ENCODE data around the gene EPHA3.

The EPHA3 gene

GRCh38 chr3:89184151-89184995 is 77.0 kb downstream of the EPHA3 start:
- Histone ChIP-seq H3K9ac (ENCODE audit: low read depth, low read length) (no peak overlapping the region), H3K36me3 (ENCODE audit: insufficient read depth, low read length) (no peaks in the 10 kb centered on the region), H3K4me1 (ENCODE audit: control insufficient read depth, insufficient read depth, low read length) (no peaks in the 10 kb centered on the region), H3K27me3 (ENCODE audit: control insufficient read depth, insufficient read depth, low read length) (no peaks in the 10 kb centered on the region), H3K9me3 (replicated peaks; ENCODE audit: low read length) (no peaks in the 10 kb centered on the region), H3K4me2 (ENCODE audit: low read length) (no peak overlapping the region), H3K4me3 (ENCODE audit: low read length) (no peak overlapping the region)

- H3K4me3 ChIP-seq (ENCODE audit: low read length) = no peak overlapping the region
- no peaks in the 10 kb centered on the region for H3K4me1 ChIP-seq (ENCODE audit: control insufficient read depth, insufficient read depth, low read length)
- no peaks in the 10 kb centered on the region for H3K9me3 ChIP-seq (replicated peaks; ENCODE audit: low read length)
- H3K27me3 ChIP-seq (ENCODE audit: control insufficient read depth, insufficient read depth, low read length) = no peaks in the 10 kb centered on the region
- no peaks in the 10 kb centered on the region for H3K36me3 ChIP-seq (ENCODE audit: insufficient read depth, low read length)
- H3K9ac ChIP-seq (ENCODE audit: low read depth, low read length) = no peak overlapping the region
- no peak overlapping the region for H3K4me2 ChIP-seq (ENCODE audit: low read length)
Observed at GRCh38 chr3:89186456-89186855, 79.0 kb downstream of the EPHA3 start.

- H3K36me3 ChIP-seq (ENCODE audit: insufficient read depth, low read length) = no peaks in the 10 kb centered on the region
- no peaks in the 10 kb centered on the region for H3K9me3 ChIP-seq (replicated peaks; ENCODE audit: low read length)
- no peaks in the 10 kb centered on the region for H3K27me3 ChIP-seq (ENCODE audit: control insufficient read depth, insufficient read depth, low read length)
- no peak overlapping the region for H3K4me2 ChIP-seq (ENCODE audit: low read length)
- no peaks in the 10 kb centered on the region for H3K4me1 ChIP-seq (ENCODE audit: control insufficient read depth, insufficient read depth, low read length)
- H3K9ac ChIP-seq (ENCODE audit: low read depth, low read length) = no peak overlapping the region
- H3K4me3 ChIP-seq (ENCODE audit: low read length) = no peak overlapping the region
Observed at GRCh38 chr3:89198591-89198990, 91.2 kb downstream of the EPHA3 start.

GRCh38 chr3:89212619-89213018 is 105.2 kb downstream of the EPHA3 start:
- H3K4me2 ChIP-seq (ENCODE audit: low read length) = no peak overlapping the region
- H3K4me3 ChIP-seq (ENCODE audit: low read length) = no peak overlapping the region
- H3K27me3 ChIP-seq (ENCODE audit: control insufficient read depth, insufficient read depth, low read length) = no peaks in the 10 kb centered on the region
- H3K9me3 ChIP-seq (replicated peaks; ENCODE audit: low read length) = no peaks in the 10 kb centered on the region
- no peaks in the 10 kb centered on the region for H3K4me1 ChIP-seq (ENCODE audit: control insufficient read depth, insufficient read depth, low read length)
- H3K36me3 ChIP-seq (ENCODE audit: insufficient read depth, low read length) = no peaks in the 10 kb centered on the region
- H3K9ac ChIP-seq (ENCODE audit: low read depth, low read length) = no peak overlapping the region

- Histone ChIP-seq H3K4me3 (ENCODE audit: low read length) (no peak overlapping the region), H3K36me3 (ENCODE audit: insufficient read depth, low read length) (no peaks in the 10 kb centered on the region), H3K4me2 (ENCODE audit: low read length) (no peak overlapping the region), H3K27me3 (ENCODE audit: control insufficient read depth, insufficient read depth, low read length) (no peaks in the 10 kb centered on the region), H3K4me1 (ENCODE audit: control insufficient read depth, insufficient read depth, low read length) (no peaks in the 10 kb centered on the region), H3K9me3 (replicated peaks; ENCODE audit: low read length) (no peaks in the 10 kb centered on the region), H3K9ac (ENCODE audit: low read depth, low read length) (no peak overlapping the region)
Observed at GRCh38 chr3:89216016-89216739, 108.8 kb downstream of the EPHA3 start.

GRCh38 chr3:89217148-89217685 is 109.8 kb downstream of the EPHA3 start:
- Histone ChIP-seq H3K4me2 (ENCODE audit: low read length) (no peak overlapping the region), H3K4me1 (ENCODE audit: control insufficient read depth, insufficient read depth, low read length) (no peaks in the 10 kb centered on the region), H3K4me3 (ENCODE audit: low read length) (no peak overlapping the region), H3K9ac (ENCODE audit: low read depth, low read length) (no peak overlapping the region), H3K36me3 (ENCODE audit: insufficient read depth, low read length) (no peaks in the 10 kb centered on the region), H3K27me3 (ENCODE audit: control insufficient read depth, insufficient read depth, low read length) (no peaks in the 10 kb centered on the region), H3K9me3 (replicated peaks; ENCODE audit: low read length) (no peaks in the 10 kb centered on the region)

- Histone ChIP-seq H3K27me3 (ENCODE audit: control insufficient read depth, insufficient read depth, low read length) (no peaks in the 10 kb centered on the region), H3K36me3 (ENCODE audit: insufficient read depth, low read length) (no peaks in the 10 kb centered on the region), H3K9me3 (replicated peaks; ENCODE audit: low read length) (no peaks in the 10 kb centered on the region), H3K9ac (ENCODE audit: low read depth, low read length) (no peak overlapping the region), H3K4me1 (ENCODE audit: control insufficient read depth, insufficient read depth, low read length) (no peaks in the 10 kb centered on the region), H3K4me2 (ENCODE audit: low read length) (no peak overlapping the region), H3K4me3 (ENCODE audit: low read length) (no peak overlapping the region)
Observed at GRCh38 chr3:89221924-89222323, 114.5 kb downstream of the EPHA3 start.

GRCh38 chr3:89223188-89223587 is 115.8 kb downstream of the EPHA3 start:
- Histone ChIP-seq H3K4me2 (ENCODE audit: low read length) (no peak overlapping the region), H3K4me3 (ENCODE audit: low read length) (no peak overlapping the region), H3K4me1 (ENCODE audit: control insufficient read depth, insufficient read depth, low read length) (no peaks in the 10 kb centered on the region), H3K9ac (ENCODE audit: low read depth, low read length) (no peak overlapping the region), H3K36me3 (ENCODE audit: insufficient read depth, low read length) (no peaks in the 10 kb centered on the region), H3K9me3 (replicated peaks; ENCODE audit: low read length) (no peaks in the 10 kb centered on the region), H3K27me3 (ENCODE audit: control insufficient read depth, insufficient read depth, low read length) (no peaks in the 10 kb centered on the region)

- Histone ChIP-seq H3K9ac (ENCODE audit: low read depth, low read length) (no peak overlapping the region), H3K4me1 (ENCODE audit: control insufficient read depth, insufficient read depth, low read length) (no peaks in the 10 kb centered on the region), H3K36me3 (ENCODE audit: insufficient read depth, low read length) (no peaks in the 10 kb centered on the region), H3K9me3 (replicated peaks; ENCODE audit: low read length) (no peaks in the 10 kb centered on the region), H3K4me3 (ENCODE audit: low read length) (no peak overlapping the region), H3K4me2 (ENCODE audit: low read length) (no peak overlapping the region), H3K27me3 (ENCODE audit: control insufficient read depth, insufficient read depth, low read length) (no peaks in the 10 kb centered on the region)
Observed at GRCh38 chr3:89227218-89227617, 119.8 kb downstream of the EPHA3 start.

GRCh38 chr3:89227634-89228033 is 120.2 kb downstream of the EPHA3 start:
- no peak overlapping the region for H3K4me2 ChIP-seq (ENCODE audit: low read length)
- no peaks in the 10 kb centered on the region for H3K36me3 ChIP-seq (ENCODE audit: insufficient read depth, low read length)
- H3K27me3 ChIP-seq (ENCODE audit: control insufficient read depth, insufficient read depth, low read length) = no peaks in the 10 kb centered on the region
- H3K9me3 ChIP-seq (replicated peaks; ENCODE audit: low read length) = no peaks in the 10 kb centered on the region
- no peak overlapping the region for H3K4me3 ChIP-seq (ENCODE audit: low read length)
- no peak overlapping the region for H3K9ac ChIP-seq (ENCODE audit: low read depth, low read length)
- no peaks in the 10 kb centered on the region for H3K4me1 ChIP-seq (ENCODE audit: control insufficient read depth, insufficient read depth, low read length)

GRCh38 chr3:89232155-89232554 is 124.7 kb downstream of the EPHA3 start:
- Histone ChIP-seq H3K4me1 (ENCODE audit: control insufficient read depth, insufficient read depth, low read length) (no peaks in the 10 kb centered on the region), H3K36me3 (ENCODE audit: insufficient read depth, low read length) (no peaks in the 10 kb centered on the region), H3K9ac (ENCODE audit: low read depth, low read length) (no peak overlapping the region), H3K4me3 (ENCODE audit: low read length) (no peak overlapping the region), H3K9me3 (replicated peaks; ENCODE audit: low read length) (no peaks in the 10 kb centered on the region), H3K4me2 (ENCODE audit: low read length) (no peak overlapping the region), H3K27me3 (ENCODE audit: control insufficient read depth, insufficient read depth, low read length) (no peaks in the 10 kb centered on the region)
